GM10847 (cell line): Measurements from ENCODE around the gene GNRHR.

Experiments
- POLR2A ChIP-seq: IDR thresholded peaks from 2 replicates; pipeline ENCODE4 v1.6.1; 2011; ENCODE audit not compliant: insufficient read length; ENCODE audit errors: extremely low read depth

GNRHR gene

DNA sequence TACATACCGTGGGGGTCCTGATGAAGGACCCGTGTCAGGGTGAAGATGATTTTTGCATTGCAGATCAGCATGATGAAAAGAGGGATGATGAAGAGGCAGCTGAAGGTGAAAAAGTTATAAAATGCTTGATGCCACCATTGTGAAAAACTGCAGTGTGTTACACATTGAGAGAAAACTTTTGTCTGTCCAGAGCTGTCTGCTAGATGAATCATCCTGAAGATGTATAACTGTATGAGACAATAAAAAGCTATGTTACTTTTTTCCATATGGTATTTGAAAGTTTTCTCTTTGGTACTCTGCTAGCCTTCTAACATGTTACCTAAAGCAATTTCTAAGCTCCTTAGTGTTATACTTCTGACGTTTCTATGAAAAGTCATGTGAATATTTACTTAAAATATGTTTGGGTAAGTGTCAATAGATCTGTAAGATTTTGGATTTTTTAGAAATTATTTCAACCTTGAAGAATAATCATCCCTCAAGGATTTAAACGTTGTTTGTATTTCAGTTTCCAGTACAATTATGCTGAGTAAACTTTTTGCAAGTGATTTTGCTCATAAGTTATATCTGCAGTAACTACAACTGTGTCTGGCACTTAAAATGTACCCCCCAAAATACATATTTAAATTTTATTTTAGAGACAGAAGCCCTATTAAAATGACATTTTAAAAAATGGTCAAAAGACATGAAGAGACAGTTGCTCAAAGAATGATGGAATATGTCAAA, 9.5 kb downstream of the GNRHR start:
- no peak for TF ChIP-seq POLR2A

DNA sequence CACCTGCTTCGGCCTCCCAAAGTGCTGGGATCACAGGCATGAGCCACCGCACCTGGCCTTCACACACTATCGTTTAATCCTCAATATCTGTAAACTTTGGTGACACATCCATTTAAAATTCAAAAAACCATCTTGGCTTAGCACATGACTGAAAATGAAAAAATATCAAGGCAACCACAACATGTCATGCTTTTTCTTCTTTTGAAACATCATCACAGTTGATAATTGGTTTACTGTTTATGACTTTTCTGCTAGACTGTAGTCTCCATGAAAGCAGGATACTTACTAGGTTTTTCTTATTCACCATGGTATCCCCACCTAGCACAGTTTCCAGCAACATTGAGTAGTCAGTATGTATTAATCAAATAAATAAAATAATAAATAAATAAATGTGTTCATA, 11.0 kb downstream of the GNRHR start:
- TF ChIP-seq POLR2A = no peak

GRCh38 chr4:67736262-67736661, 17.9 kb downstream of the GNRHR start:
- no peak for TF ChIP-seq POLR2A

GRCh38 chr4:67735325-67735724, 18.9 kb downstream of the GNRHR start:
- TF ChIP-seq POLR2A = no peak

- no peak for TF ChIP-seq POLR2A
These were observed 26.9 kb downstream of the GNRHR start for GRCh38 chr4:67727124-67727850.

DNA sequence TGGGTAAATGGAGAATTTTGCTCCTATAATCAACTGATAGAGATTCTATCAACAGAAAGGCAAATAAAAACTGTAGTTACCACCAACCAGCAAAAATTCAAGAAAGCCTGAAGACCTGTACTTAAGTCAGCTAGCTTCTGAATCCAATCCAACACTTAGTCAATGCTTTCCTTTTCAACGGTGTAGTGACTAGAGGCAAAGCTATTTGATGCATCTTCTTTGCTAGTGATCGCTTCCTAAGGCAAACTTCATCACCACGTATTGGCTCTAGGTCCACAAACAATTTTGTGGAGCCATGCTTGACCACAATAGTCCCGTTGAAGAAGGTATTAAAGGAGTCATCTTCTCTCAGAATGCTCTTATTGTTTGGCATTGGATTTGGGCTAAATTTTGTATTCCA, 28.2 kb downstream of the GNRHR start:
- no peak for TF ChIP-seq POLR2A

DNA sequence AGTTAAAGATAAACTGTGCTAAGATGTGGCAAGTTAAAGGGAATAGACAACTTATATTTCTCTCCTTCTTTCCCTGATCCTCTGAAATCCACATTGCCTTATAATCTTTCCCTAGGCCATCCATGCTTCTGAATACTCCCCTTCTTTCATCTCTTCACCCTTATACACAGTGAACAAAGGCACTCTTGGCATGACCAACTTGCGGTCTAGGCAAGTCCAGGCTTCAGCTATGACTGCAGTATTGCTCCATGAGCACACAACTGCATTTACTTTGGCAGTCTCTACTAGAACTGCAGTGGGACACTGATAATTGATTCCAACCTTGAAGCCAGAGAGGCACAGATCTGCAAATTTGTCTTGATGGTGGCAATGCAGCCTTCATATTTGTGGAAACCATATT, 29.1 kb downstream of the GNRHR start:
- TF ChIP-seq POLR2A = no peak

DNA sequence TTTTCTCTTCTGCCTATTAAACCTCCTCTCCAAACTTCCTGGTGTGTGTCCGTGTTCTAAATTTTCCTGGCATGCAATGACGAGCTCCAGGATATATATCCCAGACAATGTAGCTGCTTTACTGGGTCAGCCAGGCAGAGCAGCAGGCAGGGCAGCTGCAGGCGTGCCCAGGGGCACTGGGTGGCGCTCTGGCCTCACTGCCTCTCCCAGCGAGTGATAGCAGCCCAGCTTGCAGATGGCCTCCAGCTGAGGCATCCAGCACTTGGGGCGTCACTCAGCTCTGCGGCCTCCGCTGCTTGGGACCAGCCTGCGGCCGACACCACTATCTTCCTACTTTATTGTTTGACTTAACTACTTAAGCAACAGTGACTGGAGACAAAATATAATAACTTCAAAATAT, 30.2 kb downstream of the GNRHR start:
- TF ChIP-seq POLR2A = no peak

DNA sequence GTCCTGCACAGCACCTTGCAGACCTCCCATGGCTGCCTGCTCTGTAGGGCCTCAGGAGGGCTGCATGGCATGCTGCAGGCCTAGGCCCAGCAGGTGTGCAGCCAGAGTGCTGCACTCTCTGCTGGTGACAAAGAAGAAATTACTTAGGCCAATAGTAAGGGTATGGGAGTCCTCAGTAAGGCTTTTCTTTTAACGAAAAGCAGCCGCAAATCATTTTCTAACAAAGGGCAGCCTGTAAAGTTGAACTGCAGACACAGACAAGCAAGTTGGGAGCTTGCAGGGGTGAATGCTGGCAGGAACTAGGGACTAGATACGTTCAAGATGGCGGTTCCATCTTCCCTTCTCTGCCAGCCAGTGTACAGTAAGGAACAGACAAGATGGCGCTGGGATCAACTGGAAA, 30.8 kb downstream of the GNRHR start:
- no peak for TF ChIP-seq POLR2A

DNA sequence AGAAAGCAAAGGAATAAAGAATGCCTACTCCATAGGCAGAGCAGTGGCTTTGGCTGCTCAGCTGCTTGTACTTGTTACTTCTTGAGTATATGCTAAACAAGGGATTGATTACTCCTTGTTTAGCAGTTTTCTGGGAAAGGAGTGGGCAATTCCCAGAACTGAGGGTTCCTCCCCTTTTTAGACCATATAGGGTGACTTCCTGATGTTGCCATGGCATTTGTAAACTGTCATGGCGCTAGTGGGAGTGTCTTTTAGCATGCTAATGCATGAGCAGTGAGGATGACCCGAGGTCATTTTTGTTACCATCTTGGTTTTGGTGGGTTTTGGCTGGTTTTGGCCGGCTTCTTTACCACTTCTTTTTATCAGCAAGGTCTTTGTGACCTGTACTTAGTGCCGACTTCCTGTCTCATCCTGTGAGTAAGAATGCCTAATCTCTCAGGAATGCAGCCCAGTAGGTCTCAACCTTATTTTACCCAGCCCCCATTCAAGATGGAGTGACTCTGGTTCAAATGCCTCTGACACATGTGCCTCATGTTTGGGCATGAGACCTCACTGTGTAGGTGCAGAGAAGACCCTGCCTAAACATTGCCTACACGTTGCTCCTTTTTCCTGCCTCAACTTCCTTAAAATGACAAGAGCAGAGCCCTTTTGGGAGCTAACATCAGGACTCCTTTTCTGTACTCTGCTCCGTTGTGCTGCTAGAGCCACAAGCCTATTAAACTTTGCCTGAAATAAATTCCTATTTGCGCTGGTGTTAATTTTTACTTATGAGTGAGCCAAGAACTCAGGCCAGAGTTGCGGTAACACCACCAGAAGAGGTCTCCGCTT, 32.2 kb downstream of the GNRHR start:
- no peak for TF ChIP-seq POLR2A

GRCh38 chr4:67721315-67721769, 32.8 kb downstream of the GNRHR start:
- TF ChIP-seq POLR2A = no peak

GRCh38 chr4:67719953-67720617, 34.1 kb downstream of the GNRHR start:
- TF ChIP-seq POLR2A = no peak

GRCh38 chr4:67718848-67719247, 35.3 kb downstream of the GNRHR start:
- TF ChIP-seq POLR2A = no peak

DNA sequence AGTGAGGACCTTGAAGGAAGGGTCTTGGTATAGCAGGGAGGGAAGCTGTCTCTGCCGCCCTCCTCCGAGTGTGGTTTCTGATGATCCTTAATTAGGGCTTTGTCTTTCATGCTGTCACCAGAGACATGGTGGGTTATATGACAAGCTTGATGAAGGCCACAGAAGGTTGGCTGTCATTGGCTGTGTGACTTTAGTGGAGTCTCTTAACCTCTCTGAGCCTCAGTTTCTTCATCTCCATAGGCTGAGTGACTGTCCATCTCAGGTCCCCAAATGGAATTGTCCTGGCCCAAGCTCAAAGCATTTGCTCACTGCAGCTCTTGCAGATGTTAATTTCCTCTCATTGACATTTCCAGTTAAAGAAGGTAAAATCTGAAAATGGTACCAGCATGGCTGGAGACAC, 36.6 kb downstream of the GNRHR start:
- no peak for TF ChIP-seq POLR2A

GRCh38 chr4:67714955-67715354, 39.2 kb downstream of the GNRHR start:
- TF ChIP-seq POLR2A = no peak
